SK-N-MC (cell line): ENCODE measurements around the gene MYO1D.

Experiments used
- EZH2 ChIP-seq: fragments of 200-600 bp; sonication (generic); IDR thresholded peaks from one replicate; pipeline ENCODE4 v1.6.1; 2017; ENCODE audit warnings: antibody characterized with exemption
- FOXP2 ChIP-seq: optimal IDR thresholded peaks from 2 replicates; pipeline ENCODE3; 2011; ENCODE audit warnings: mild to moderate bottlenecking, moderate library complexity; ENCODE audit not compliant: insufficient read depth; ENCODE audit errors: extremely low read length, control extremely low read depth
- POLR2AphosphoS5 ChIP-seq: IDR thresholded peaks from 2 replicates; pipeline ENCODE4 v1.6.1; 2012; ENCODE audit warnings: mild to moderate bottlenecking, low read depth, low read length, borderline replicate concordance

- TF ChIP-seq POLR2AphosphoS5 (no peak), EZH2 (no peak), FOXP2 (no peak)
Observed at GRCh38 chr17:32732900-32733299, 144.0 kb downstream of the MYO1D start.
